Measurements from ENCODE around the gene GHDC.

DNA sequence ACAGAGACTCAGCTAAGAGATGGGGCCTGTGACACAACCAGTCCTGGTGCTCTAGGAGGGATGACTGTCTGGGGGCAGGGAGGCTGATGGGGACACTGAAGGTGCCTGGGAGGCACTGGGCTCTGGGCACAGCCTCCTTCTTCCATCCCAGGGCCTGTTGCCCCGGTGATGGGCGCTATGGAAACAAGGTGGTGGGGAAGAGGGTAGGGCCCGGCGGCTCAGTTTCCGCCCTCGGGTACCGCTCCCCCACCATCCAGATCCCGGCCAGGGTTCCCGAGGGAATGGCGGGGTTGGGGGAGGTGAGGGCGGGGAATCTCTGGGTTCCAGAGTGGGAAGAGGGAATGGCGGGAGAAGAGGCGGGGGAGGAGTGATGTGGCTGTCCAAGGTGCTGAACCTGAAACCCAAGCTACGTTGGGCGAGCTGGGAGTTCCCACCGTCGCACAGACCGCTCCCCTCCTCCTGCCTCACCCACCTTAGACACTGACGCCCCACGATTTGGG, 14.3 kb downstream of the GHDC start:
- TF ChIP-seq, protein P1, sequence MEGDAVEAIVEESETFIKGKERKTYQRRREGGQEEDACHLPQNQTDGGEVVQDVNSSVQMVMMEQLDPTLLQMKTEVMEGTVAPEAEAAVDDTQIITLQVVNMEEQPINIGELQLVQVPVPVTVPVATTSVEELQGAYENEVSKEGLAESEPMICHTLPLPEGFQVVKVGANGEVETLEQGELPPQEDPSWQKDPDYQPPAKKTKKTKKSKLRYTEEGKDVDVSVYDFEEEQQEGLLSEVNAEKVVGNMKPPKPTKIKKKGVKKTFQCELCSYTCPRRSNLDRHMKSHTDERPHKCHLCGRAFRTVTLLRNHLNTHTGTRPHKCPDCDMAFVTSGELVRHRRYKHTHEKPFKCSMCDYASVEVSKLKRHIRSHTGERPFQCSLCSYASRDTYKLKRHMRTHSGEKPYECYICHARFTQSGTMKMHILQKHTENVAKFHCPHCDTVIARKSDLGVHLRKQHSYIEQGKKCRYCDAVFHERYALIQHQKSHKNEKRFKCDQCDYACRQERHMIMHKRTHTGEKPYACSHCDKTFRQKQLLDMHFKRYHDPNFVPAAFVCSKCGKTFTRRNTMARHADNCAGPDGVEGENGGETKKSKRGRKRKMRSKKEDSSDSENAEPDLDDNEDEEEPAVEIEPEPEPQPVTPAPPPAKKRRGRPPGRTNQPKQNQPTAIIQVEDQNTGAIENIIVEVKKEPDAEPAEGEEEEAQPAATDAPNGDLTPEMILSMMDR (IDR thresholded peaks at IDR 0.05; ENCODE audit: low read length): no peak
- TF ChIP-seq EZH2 (optimal IDR thresholded peaks at IDR 0.05; ENCODE audit: low read depth, low read length): no peak

All from MM.1S (cell line).